SH-SY5Y (cell line): ENCODE measurements around the gene JKAMP.

Source experiments
- GATA2 ChIP-seq: IDR thresholded peaks from 2 replicates; pipeline ENCODE4 v1.6.1; 2011; ENCODE audit warnings: mild to moderate bottlenecking, low read depth, low read length
- GATA3 ChIP-seq: IDR thresholded peaks from 2 replicates; pipeline ENCODE4 v1.6.1; 2011; ENCODE audit warnings: low read depth, mild to moderate bottlenecking, low read length, moderate library complexity

GRCh38 chr14:59481871-59482540, 2.3 kb upstream of the JKAMP start:
- TF ChIP-seq GATA2 (no peak), GATA3 (no peak)
